Midbrain (tissue), 1 donor: ENCODE data around the gene MAP2K4.

ENCODE experiments used
- DNase-seq: peaks from one replicate; lab custom pipeline; 2025; lab: John Stamatoyannopoulos, UW

The MAP2K4 gene

DNA sequence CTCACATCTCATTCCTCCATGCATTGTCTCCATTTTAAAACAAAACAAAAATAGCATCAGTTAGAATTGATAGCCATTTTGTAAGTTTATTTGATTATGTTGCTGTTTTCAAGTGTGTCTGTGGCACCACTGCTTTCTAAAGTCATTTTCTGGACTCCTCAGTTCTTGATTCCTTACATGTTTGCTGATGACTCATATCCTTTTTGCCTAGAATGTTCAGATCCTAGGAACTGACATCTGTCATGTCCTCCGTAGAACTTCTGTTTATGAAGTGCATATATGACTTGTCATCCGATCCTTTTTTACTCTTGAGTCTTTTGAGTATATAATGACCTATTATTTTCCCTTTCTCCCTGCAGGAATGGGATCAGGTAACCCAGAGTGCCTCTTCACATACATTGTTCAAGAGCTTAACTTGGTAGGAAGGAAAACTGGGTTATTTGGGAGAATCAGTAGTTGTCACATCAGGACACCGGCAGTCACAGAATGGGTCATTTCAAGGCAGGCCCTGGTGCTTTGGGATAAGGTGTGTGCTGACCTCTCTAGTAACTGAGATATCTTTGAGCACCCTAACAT, 69.2 kb downstream of the MAP2K4 start:
- no peak for DNase-seq

DNA sequence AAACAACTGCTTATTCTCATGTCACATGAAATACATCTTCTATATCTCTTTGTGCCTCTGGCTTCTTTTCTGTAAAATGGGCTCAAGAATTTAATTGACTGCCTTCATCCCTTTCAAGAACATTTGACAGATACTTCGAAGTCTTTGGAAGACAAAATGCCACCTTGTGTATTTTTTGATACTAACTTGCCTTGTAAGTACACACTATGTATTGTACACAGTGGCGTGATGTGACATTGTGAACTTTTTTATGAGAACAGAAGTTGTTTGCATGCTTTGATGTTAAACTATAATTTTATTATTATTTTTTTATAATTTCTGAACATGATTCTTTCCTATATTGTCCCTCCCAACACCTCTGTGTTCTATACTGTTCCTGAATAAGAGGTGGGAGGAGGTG, 73.7 kb downstream of the MAP2K4 start:
- no peak for DNase-seq

DNA sequence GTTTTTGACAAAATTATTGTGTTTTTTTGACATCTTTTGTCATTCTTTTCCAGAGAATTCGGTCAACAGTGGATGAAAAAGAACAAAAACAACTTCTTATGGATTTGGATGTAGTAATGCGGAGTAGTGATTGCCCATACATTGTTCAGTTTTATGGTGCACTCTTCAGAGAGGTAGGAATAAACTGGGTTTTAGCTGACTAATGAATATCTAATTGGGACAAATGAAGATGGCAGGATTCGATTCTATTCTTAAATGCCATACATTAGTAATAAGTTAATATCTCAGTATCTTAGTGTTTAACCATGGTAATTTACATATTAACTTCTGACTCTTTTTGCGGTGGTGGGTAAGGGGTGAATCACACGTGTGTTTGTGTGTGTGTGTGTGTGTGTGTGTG, 74.8 kb downstream of the MAP2K4 start:
- no peak for DNase-seq

DNA sequence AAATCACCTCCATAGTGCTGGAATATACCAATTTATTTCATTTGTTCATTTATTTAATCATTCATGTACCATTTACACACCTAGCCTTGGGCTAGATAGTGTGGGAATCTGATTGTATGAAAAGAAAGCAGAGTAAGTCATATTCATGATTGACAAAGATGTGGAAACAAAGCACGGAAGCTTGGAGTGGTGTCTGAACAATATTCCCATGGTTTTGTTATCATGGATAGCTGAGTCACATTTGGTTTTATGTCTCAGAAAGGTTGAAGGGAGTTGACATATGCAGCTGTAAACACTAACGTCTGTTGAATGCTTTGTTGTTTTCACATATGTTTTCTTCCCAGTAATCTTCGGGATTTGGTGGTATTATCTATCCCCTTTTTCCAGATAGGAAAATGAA, 76.6 kb downstream of the MAP2K4 start:
- no peak for DNase-seq

DNA sequence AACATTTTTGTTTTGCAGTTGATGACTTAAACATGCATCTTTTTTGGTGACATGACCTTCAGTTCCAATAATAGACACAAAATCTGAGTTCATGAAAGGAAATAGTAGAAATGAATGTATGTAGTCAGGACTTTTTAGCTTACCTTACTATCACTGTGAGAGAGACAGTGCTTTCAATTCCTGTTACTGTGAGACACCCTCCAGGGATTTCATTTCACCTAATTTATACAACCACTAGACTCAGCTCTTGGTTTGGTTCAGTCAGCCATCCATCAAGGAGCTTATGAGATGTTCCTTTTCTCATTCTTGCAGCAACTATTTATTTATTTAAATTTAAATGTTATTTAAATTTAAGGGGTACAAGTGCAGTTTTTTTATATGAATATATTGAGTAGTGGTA, 77.9 kb downstream of the MAP2K4 start:
- no peak for DNase-seq

DNA sequence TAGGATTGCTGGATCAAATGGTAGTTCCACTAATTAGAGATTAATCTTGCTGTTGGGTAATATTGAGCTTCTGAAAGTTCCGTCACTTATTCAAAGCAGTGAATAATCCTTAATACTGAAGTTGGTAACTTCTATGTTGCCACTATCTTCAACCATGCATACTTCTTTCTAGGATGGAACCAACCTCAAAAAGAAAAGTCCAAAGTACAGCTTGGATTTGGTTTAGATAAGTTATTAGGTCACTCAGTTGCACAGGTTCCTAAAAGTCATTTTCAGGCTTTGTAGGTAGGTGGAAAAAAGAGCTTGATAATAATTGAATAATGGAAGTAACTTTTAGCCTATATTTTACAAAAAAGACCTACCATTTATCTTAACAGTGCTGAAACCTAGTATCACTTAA, 78.7 kb downstream of the MAP2K4 start:
- no peak for DNase-seq

DNA sequence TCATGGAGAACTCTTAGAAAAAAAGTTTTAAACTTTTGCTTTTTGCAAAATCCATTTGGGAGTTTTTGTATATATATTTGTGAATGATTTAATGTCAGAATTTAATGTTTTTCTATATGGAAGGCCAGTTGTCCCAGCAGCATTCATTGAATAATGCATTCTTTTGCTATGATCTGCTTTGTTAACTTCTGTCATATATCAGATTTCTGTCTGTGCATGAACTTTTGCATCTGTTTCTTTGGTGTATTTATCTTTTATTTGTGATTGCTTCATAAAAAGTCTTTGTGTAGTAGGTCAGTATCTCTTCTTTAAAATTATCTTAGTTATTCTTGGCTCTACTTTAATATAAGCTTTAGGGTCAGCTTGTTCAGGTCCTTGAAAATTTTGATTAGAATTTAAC, 84.2 kb downstream of the MAP2K4 start:
- DNase-seq = no peak

DNA sequence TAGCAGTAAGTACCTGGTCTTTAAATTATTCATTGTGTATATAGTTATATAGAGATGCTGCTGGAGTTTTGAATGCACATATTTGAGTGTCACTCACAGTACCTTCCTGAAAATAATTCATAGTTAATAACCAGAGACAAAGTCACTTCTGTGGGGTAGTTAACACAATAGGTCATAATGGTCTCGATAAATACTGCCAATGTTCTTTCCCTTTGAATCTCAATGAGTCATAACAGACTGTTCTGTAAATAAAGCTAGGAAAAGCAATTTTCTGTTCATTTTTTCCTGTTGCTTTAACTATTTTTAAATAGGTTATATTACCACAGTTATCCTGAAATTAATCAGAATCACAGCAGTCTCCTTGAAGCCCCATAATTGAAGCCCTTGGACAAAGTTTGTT, 87.2 kb downstream of the MAP2K4 start:
- no peak for DNase-seq

DNA sequence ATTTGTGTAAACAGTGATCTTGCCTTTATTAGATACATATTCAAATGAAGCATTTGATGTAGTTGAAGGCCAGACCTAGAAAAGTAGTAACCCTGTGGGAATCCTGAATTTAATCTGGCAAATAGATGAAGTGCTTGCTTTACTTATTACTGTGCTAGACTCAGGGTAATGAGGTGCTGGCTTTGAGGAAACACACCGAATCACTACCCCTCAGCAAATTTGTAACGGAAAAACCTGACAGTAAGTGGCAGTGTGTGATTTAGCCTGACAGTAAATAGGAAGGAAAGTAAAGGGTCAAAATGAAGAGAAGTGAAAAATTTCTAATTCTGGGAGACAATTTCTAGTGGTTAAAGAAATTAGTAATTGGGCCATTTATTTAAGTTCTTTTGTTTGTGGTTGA, 90.2 kb downstream of the MAP2K4 start:
- DNase-seq = no peak

DNA sequence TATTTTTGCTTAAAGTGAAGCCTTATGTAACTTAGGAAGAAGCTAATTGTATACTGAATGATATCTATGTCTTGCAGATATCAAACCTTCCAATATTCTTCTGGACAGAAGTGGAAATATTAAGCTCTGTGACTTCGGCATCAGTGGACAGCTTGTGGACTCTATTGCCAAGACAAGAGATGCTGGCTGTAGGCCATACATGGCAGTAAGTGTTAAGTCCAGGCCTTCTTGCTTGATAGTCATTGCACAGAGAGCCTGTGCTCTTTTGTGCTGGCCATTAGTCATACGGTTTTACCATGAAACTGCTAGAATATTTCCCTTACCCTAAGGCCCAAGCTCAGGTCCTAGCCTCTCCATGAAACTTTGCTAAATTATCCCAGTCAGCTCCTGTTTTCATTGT, 92.5 kb downstream of the MAP2K4 start:
- DNase-seq = no peak

DNA sequence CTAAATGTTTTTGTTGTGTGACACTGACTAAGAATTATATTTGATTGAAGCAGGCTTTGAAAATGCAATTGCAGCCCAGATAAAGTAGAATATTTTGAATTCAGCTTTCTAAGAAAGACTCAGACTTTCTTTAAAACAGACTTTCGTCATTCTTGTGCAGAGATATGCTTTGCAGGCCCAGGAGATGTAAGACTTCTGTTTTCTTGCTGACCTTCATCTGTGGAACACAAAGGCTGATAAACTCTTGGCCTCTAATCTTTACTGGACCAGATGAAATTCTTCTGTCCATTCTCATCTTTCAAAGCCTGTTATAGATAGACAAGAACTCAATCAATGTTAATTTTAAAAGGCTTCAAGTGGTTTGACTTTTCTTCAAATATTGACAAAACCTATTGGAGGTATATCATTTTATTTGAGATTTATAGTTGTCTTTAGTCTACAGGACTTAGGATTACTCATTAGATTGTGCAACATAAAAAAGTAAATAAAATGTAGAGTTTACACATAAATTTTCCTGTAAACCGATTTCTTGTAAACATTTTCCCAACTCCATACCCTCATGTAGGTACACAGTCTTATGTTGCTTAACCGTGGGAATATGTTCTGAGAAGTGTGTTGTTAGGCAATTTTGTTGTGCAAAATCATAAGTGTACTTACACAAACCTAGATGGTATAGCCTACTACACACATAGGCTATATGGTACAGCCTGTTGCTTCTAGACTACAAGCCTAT, 94.2 kb downstream of the MAP2K4 start:
- no peak for DNase-seq

DNA sequence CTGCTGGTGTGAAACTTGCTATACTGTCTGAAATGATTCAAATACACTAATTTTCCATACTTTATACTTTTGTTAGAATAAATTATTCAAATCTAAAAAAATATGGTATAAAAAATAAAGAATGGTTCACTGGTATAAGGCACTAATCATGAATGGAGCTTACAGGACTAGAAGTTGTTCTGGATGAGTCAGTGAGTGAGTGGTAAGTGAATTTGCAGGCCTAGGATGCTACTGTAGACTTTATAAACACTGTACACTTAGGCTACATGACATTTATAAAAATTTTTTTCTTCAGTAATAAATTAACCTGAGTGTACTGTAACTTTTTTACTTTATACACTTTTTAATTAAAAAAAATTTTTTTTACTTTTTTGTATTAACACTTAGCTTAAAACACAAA, 95.5 kb downstream of the MAP2K4 start:
- no peak for DNase-seq

DNA sequence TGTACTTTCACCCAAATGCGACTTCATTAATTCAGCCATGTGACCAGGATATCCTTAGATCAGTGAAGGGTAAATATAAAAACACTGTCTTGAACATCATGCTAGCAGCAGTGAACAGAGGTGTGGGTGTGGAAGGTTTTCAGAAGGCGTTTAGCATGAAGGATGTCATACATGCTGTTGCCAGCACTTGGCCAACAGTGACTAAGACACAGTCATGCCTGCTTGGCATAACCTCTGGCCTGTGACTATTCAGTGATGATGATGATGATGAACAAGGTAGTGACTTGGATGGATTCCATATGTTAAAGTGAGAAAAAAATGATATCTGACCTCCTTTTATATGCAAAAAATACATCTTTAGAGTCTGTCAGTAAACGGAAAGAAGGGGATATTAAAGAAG, 97.9 kb downstream of the MAP2K4 start:
- no peak for DNase-seq

DNA sequence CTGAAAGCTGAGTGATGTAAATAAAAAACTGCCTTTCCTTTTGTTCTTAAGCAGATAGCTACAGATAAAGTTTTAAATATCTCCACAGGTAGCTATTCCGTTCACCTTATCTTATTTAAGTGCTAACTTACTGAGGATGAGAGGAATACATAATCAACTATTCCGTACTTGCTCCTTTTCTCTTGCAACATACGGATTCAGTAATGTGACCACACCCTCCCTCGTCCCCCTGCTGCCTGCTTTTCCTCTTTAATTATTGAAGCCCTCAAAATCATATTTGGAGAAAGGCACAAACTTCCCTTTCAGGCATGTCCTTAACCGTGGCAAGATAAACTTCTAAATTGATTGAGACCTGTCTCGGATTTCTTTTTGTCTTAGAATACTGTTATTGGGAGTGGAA, 101.4 kb downstream of the MAP2K4 start:
- no peak for DNase-seq

DNA sequence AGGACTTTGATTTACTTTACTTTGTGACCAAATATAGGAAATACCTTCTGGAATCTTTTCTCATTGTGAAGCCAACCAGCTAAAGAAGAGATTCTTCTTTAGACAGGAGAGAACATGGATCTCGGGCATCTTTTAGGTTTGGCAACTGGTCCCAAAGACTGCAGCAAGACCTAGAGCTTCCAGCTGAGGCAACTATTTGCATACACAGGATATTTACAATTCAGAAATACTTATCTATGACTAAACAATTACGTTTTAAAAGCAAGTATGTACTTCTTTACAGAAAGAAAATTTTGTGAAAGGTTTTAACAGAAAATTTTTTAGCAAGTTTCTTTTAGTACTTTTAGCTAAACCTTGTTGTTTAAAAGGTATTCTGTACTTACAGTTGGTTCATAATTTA, 106.5 kb downstream of the MAP2K4 start:
- no peak for DNase-seq

DNA sequence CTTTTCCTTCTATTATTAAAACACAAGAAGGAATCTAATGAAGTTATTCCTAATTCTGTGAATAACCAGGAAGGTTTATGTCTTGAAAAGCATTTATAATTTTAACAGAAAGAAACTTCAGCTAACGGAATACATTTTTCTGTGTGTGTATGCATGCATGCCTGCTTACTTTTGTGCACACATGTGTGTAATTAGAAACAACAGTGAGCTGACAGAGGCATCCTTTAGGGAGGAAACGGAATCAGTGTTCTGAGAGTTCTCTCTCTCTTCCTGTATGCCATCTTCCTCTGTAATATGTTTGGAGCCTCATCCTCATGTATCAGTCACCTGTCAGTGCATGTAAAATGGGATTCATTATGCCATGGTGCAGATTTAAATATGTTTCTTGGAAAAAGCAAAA, 107.0 kb downstream of the MAP2K4 start:
- no peak for DNase-seq

DNA sequence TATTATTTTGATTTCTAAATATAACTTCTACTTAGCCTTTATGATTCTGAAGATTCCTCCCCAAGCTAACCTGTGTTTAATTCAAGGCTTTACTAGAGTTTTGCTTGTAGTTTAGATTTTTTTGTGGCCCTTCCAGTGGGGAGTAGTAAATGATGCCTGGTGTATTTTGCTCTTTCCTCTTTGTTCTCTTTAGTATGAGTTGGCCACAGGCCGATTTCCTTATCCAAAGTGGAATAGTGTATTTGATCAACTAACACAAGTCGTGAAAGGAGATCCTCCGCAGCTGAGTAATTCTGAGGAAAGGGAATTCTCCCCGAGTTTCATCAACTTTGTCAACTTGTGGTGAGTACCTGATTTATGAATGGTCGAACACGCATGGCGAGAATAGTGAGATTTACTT, 108.3 kb downstream of the MAP2K4 start:
- no peak for DNase-seq

DNA sequence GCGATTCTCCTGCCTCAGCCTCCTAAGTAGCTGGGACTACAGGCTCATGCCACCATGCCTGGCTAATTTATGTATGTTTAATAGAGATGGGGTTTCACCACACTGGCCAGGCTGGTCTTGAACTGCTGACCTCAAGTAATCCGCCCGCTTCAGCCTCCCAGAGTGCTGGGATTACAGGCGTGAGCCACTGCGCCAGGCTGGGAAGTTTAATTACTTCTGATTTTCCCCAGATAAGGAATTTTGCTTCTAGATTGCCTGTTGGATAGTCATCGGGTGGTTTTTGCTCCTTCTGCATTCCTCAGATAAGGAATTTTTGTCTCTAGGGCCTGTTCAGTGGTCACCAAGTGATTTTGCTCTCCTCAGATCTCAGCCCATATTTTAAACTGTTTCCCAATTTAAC, 112.5 kb downstream of the MAP2K4 start:
- no peak for DNase-seq

DNA sequence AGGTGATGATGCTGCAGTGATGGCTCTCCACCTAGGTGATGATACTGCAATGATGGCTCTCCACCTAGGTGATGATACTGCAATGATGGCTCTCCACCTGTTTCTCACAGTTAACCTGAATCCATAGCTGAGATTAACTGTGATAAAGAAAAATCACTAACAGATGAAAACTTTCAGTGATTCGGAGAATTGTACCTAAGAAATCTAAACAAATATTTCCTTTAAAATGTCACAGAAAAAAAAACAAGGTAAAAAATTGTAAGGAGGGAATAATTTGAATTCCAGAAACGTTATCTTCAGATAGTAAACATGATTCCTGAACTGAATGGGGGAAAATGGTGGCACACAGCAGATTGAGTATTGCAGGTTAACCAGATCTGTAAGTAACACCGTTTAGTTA, 113.4 kb downstream of the MAP2K4 start:
- no peak for DNase-seq

DNA sequence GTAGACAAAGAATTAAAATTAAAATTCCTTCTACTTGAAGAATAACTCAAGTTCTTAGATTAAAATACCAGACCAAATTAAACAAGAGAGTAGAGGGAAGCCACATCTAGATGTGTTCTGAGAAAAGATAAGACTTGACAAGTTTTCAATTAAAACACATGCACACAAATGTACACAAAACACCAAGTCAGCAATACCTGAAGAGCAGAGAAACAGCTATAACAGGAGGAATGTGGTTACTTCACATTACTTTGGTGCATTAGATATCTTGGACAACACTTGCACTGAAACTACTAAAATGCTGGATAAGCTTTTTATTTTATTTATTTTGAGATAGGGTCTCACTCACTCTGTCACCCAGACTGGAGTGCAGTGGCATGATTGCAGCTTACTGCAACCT, 113.9 kb downstream of the MAP2K4 start:
- DNase-seq = no peak

DNA sequence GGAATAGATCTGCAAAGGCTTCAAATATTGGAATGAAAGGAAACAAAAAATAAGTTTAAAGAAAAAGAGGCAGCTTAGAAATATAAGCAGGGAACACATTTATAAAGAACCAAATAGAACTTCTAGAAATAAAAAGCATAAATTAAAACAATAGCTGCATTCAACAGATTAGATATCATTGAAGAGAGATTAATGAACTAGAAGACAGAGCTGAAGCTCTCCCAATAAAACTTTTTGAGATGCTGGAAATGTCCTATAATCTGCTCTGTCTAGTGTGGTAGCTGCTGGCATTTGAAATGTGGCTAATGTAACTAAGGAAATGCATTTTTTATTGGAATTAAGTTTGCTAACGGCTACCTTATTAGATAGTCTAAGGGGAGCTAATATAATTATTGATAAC, 115.6 kb downstream of the MAP2K4 start:
- no peak for DNase-seq

DNA sequence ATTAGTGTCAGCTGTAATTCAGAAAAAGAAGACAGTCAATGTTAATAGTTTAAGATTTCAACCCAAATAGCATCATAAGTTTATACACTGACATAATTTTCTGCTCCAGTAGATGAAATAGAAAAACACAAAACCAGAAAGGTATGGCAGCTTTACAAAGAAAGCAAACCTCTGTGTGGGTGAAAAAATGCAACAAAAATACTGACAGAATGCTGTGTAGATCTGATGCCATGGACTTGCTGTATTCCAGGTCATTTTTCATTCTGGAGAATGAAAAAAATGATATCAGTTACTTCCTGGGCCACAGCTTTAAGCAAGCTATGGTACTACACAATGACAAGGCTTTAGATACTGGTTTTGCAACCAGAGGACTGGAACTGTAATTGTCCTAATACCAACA, 116.0 kb downstream of the MAP2K4 start:
- DNase-seq = no peak

DNA sequence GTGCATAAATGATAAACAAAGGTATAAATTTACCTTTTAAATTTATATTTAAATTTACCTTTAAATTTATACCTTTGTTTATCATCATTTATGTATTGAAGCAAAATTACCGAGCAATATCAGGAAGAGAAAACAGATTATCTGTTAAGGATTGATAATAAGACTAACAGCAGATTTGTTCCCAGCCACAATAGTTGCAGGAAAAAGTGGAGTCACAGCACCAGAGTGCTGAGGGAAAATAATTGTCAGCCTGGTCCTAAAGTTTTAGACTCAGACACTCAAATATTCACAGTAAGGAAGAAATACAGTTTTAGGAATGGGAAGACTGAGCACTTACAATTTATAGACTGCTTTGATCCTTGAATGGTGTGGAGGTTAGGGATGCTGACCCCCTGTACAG, 117.2 kb downstream of the MAP2K4 start:
- DNase-seq = no peak

DNA sequence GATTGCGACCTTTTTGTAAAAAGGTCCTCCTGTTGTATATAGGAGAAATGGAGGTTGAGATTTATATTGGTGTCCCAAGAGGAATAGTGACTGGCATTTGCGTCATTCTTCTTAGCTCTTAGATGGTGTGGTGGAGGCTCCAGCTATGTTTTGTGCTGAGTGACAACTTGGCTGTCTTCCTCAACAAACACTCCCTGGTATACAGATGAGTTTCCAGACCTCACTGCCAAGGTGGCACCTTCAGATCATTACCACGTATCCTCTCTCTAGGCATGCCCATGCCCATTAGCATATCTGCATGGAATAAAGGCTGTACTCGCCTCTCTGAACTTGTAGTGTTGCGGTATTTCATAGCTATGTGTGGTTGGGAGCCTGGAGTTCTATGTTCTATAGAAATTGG, 120.0 kb downstream of the MAP2K4 start:
- DNase-seq = no peak
